HG03354 (cell line): ENCODE results near the gene TTC4.

Source experiments
- ATAC-seq: cut with Tn5 transposase; IDR thresholded peaks from one replicate; pipeline ENCODE4 v1.9.1; 2021; ENCODE audit warnings: mild to moderate bottlenecking; ENCODE audit not compliant: unreplicated experiment, poor library complexity, severe bottlenecking

TTC4 gene, protein sequence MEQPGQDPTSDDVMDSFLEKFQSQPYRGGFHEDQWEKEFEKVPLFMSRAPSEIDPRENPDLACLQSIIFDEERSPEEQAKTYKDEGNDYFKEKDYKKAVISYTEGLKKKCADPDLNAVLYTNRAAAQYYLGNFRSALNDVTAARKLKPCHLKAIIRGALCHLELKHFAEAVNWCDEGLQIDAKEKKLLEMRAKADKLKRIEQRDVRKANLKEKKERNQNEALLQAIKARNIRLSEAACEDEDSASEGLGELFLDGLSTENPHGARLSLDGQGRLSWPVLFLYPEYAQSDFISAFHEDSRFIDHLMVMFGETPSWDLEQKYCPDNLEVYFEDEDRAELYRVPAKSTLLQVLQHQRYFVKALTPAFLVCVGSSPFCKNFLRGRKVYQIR

GRCh38 chr1:54715493-54716298 lies at the start of gene TTC4:
TTC4 (plus strand) TSS chr1:54715861; CDS start chr1:54715909, 48 bp downstream.
- ATAC-seq: peak; percentile 97

DNA sequence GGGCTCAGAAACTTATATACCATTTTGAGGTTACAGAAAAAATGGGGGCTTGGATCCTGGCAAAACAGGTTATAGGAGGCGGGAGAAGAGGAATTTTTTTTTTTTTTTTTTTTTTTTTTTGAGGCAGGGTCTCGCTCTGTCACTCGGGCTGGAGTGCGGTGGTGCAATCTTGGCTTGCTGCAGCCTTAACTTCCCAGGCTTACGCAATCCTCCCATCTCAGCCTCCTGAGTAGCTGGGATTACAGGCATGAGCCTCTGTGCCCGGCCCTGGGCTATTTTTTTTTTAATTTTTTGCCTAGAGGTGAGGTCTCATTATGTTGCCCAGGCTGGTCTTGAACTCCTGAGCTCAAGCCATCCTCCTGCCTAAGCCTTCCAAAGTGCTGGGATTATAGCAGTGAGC lies 49.3 kb upstream of the TTC4 start:
- no peak for ATAC-seq

DNA sequence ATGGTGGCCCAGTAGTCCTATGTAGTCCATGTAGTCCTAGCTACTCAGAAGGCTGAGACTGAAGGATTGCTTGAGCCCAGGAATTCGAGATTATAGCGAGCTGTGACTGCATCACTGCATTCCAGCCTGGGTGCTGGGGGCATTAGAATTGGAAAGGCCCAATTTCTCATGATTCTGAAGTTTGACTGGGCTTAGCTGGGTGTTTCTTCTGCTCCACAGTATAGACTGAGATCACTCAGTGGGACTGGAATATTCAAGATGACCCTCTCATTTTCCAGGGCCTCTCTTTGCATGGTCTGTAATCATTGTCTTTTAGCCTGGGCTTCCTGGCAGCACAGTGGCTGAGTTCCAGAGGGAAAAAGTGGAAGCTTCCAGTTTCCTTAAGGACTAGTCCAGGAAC lies 47.9 kb upstream of the TTC4 start:
- no peak for ATAC-seq

DNA sequence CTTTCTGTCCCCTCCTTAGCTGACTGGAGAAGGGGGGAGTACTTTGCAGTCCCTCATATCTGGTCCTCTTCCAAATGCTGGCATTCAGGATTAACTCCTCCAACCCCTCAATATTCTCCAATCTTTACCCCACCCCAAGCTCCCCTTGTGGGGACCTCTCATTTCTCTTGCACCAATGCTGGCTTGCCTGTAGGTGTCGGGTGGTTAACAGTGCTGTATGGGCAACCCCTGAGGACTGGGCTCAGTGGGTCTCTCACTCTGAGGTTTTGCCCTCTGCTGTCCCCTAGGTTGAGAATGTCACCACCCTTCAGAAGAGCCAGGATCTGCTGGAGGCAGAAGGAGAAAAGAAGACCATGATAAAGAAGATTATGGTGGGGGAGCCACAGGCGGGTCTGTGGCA lies 47.1 kb upstream of the TTC4 start:
- ATAC-seq: no peak

DNA sequence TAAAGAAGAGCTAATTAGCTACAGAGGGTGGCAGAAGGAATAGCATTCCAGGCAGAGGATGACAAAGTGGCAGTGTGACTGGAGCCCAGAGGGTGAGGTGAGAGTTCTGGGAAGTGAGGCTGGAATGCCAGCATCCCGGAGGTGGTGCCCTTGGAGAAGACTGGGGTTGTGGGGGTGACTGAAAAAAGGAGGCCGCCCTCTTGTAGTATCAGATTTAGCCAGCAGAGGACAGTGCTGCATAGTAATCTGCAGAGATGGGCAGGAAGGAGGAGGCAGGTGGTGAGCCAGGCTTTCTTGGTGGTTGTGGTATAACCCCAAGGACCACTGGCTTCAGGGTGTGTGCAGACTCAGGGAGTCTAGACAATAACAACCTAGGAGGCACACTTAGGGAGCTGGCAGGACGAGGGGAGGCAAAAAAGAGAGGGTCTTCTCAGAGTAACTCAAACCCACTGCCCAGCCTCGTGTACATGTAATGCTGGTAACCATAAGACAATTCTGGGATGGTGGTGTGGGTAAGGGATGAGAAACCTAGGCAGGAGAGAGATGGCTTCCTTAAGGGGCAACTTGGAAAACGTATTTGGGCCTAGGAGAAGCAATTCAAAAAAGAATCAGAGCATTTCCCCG lies 43.6 kb upstream of the TTC4 start:
- ATAC-seq: peak; percentile 76

GRCh38 chr1:54678776-54679643 lies 36.7 kb upstream of the TTC4 start:
- ATAC-seq: no peak

- ATAC-seq: no peak
These were observed 36.0 kb upstream of the TTC4 start for GRCh38 chr1:54679706-54680105.

- no peak for ATAC-seq
These were observed 35.3 kb upstream of the TTC4 start for GRCh38 chr1:54680387-54680786.

DNA sequence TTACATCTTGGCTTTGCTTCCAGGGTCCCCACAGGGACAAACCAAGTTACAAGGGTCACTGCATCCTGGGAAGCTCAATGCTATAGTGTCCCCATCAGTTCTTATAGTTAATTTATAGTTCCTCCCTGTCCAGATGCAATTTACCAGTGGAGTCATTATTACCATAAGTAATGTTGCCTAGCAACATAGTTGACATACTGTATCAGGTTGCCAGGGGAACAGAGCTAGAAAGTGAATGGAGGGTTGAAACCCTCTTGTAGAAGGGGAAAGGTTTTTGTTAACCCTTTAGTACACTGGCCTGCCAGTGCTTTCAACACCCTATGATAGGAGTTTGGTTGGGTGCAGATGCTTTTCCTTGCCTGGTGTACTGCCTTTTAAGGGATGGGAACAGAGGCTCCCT lies 34.3 kb upstream of the TTC4 start:
- no peak for ATAC-seq

- no peak for ATAC-seq
These were observed 32.2 kb upstream of the TTC4 start for GRCh38 chr1:54683453-54683852.

- no peak for ATAC-seq
These were observed 30.2 kb upstream of the TTC4 start for GRCh38 chr1:54685335-54685905.

- ATAC-seq: no peak
These were observed 29.5 kb upstream of the TTC4 start for GRCh38 chr1:54686155-54686554.

DNA sequence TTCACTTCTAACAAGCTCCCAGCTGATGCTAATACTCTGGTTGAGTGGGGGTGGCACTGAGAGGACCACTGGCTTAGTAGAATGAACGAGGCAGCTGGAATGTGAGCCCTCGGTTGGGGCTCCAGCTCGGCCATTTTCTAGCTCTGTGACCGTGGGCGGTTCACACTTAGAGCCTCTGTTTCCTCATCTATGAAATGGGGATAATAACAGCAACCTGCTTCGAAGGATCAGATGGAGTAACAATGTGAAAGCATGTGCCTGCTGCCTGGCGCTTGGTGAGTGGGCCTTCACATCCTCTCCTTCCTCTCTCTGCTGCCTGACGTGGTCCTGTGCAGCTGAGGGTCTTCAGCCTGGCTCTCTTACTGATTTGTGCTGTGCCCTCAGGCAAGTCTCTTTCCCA lies 20.9 kb upstream of the TTC4 start:
- ATAC-seq: no peak

DNA sequence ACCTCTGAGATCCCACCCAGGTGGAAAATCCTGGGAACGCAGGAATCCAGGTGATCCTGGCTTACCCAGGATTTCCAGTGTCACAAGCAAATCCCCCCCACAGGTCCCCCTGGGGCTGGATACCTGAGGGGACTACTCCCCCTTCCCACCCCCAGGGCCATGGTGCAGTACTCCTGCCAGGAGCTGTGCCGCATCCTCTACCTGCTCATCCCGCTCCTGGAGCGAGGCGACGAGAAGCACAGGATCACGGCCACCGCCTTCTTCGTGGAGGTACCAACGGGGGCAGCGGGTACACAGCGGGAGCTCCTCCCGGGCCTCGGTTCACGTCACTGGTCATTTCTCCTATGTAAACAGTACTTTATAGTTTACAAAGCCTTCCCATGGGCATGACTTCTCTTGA lies 20.4 kb upstream of the TTC4 start:
- ATAC-seq: no peak

GRCh38 chr1:54695764-54696163 lies 19.9 kb upstream of the TTC4 start:
- ATAC-seq: no peak

DNA sequence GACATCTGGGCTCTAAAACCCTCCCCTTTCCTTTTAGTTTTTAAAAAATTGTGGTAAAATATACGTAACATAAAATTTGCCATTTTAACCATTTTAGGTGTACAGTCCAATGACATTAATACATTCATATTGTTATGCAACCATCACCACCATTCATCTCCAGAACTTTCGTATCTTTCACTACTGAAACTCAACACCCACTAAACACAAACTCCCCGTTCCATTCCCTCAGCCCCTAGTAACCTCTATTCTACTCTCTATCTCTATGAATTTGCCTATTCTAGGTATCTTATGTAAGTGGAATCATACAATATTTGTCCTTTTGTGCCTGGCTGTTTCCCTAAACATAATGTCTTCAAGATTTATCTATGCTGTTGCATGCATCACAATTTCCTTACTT lies 19.4 kb upstream of the TTC4 start:
- ATAC-seq: no peak

DNA sequence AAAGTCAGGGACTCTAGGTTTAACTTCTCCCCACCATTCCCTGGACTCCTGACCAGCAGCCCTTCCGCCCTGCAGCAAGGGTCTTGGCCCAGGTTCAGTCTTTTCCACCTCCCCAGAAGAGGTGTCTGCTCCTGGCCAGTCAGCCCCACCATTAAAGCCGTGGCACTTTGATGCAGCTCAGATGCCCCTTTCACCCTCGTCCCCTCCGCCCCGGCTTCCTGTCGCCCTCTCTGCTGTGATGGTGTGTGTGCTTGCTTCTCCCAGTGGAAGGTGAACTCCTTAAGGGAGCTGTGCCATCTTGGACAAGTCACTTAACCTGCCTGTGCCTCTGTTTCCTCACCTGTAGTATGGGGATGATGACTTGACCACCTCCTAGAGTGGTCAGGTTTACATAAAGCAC lies 17.8 kb upstream of the TTC4 start:
- ATAC-seq: no peak

- no peak for ATAC-seq
These were observed 17.3 kb upstream of the TTC4 start for GRCh38 chr1:54698346-54698745.

GRCh38 chr1:54699936-54700525 lies 15.6 kb upstream of the TTC4 start:
- no peak for ATAC-seq
